Left ventricle myocardium inferior (tissue), 1 donor: ENCODE data around the gene SSNA1. TPM values are rescaled to one million over a fixed set of nuclear protein-coding genes. Genes with fewer than 3 reads are reported as not detected.

Source experiments
- DNase-seq: peaks from one replicate; pipeline ENCODE4 v3.0.0-alpha.2; 2020
- H3K27ac ChIP-seq: fragments of 200-600 bp; replicated peaks from 2 replicates; pipeline ENCODE4 v1.8.0; 2021
- H3K27me3 ChIP-seq: fragments of 200-600 bp; 2 replicates; pipeline ENCODE4 v1.8.0; 2021; ENCODE audit warnings: low read depth
- H3K36me3 ChIP-seq: fragments of 200-600 bp; 2 replicates; pipeline ENCODE4 v1.8.0; 2021
- H3K4me1 ChIP-seq: fragments of 200-600 bp; 2 replicates; pipeline ENCODE4 v1.8.0; 2021
- H3K4me3 ChIP-seq: fragments of 200-600 bp; 2 replicates; pipeline ENCODE4 v1.8.0; 2021; ENCODE audit warnings: mild to moderate bottlenecking, moderate library complexity
- H3K9me3 ChIP-seq: fragments of 200-600 bp; replicated peaks from 2 replicates; pipeline ENCODE4 v1.8.0; 2021
- intact Hi-C: fragments of 100-400 bp; cut with micrococcal nuclease; formaldehyde crosslinking; loops from one replicate; pipeline ENCODE4 v1.11.0; 2022
- total RNA-seq: library from RNA; stranded (reverse); fragmentation: NEBNext Ultra II Directional; extraction: Animal tissue kit (Norgen Biotek cat#: 25700); gene quantifications from one replicate; pipeline ENCODE4 v1.2.1, GENCODE V29; 2021
- TF ChIP-seq, protein P1 (sequence below): fragments of 200-600 bp; IDR thresholded peaks from 2 replicates; pipeline ENCODE4 v1.8.0; 2021; ENCODE audit warnings: antibody characterized with exemption, mild to moderate bottlenecking, borderline replicate concordance
- donor health status: DM: no; HTN: yes; CAD: no; lungs with severe emphysema.

The SSNA1 gene
- total RNA-seq, 1 donor from 2014 or later: 72.3 TPM

DNA sequence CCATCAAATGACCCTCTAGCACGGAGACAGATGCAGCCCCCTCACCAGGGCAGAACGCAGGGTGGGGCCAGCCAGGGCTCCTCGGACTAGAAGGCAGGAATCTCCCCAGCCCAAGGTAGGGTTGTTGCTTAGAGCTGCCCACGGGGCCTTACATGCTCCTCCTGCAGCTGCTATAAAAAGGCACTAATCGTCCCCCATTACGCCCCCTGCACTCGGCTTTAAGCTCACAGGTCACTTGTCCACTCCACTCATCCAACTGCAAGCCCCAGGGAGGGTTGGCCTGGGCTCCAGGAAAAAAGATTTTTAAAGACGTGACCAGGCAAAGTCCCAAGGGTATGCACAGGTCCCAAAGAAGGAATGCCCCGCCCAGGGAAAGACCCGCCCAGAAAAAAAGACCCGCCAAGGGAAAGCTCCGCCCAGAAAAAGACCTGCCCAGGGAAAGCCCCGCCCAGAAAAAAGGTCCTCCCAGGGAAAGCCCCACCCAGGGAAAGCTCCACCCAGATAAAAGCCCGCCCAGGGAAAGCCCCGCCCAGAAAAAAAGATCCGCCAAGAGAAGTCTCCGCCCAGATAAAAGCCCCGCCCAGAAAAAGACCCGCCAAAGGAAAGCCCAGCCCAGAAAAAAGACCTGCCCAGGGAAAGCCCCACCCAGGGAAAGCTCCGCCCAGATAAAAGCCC is 38.4 kb upstream of the SSNA1 start:
- DNase-seq: no peak
- no peaks in the 10 kb centered on the region for H3K4me1 ChIP-seq
- H3K27me3 ChIP-seq: peaks cover 75% of the 10 kb centered on the region
- intact Hi-C loops: no loop called here
- H3K27ac ChIP-seq: no peak overlapping the region
- no peak overlapping the region for H3K4me3 ChIP-seq
- TF ChIP-seq, protein P1, sequence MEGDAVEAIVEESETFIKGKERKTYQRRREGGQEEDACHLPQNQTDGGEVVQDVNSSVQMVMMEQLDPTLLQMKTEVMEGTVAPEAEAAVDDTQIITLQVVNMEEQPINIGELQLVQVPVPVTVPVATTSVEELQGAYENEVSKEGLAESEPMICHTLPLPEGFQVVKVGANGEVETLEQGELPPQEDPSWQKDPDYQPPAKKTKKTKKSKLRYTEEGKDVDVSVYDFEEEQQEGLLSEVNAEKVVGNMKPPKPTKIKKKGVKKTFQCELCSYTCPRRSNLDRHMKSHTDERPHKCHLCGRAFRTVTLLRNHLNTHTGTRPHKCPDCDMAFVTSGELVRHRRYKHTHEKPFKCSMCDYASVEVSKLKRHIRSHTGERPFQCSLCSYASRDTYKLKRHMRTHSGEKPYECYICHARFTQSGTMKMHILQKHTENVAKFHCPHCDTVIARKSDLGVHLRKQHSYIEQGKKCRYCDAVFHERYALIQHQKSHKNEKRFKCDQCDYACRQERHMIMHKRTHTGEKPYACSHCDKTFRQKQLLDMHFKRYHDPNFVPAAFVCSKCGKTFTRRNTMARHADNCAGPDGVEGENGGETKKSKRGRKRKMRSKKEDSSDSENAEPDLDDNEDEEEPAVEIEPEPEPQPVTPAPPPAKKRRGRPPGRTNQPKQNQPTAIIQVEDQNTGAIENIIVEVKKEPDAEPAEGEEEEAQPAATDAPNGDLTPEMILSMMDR: no peak
- no peaks in the 10 kb centered on the region for H3K36me3 ChIP-seq
- H3K9me3 ChIP-seq: no peaks in the 10 kb centered on the region

DNA sequence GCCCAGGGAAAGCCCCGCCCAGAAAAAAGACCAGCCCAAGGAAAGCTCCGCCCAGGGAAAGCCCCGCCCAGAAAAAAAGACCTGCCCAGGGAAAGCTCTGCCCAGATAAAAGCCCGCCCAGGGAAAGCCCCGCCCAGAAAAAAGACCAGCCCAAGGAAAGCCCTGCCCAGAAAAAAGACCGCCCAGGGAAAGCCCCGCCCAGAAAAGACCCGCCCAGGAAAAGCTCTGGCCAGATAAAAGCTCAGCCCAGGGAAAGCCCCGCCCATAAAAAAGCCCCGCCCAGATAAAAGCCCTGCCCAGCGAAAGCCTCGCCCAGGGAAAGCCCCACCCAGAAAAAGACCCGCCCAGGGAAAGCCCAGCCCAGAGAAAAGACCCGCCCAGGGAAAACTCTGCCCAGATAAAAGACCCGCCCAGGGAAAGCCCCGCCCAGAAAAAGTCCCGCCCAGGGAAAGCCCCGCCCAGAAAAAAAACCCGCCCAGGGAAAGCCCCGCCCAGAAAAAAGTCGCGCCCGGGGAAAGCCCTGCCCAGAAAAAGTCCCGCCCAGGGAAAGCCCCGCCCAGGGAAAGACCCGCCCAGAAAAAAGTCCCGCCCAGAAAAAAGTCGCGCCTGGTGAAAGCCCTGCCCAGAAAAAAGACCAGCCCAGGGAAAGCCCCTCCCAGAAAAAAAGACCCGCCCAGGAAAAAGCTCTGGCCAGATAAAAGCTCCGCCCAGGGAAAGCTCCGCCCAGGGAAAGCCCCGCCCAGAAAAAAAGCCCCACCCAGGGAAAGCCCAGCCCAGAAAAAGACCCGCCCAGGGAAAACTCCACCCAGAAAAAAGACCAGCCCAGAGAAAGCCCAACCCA is 37.6 kb upstream of the SSNA1 start:
- peaks cover 78% of the 10 kb centered on the region for H3K27me3 ChIP-seq
- no peak overlapping the region for H3K27ac ChIP-seq
- no peaks in the 10 kb centered on the region for H3K36me3 ChIP-seq
- TF ChIP-seq, protein P1: no peak
- no peaks in the 10 kb centered on the region for H3K4me1 ChIP-seq
- no peak overlapping the region for H3K4me3 ChIP-seq
- intact Hi-C loops: no loop called here
- no peak for DNase-seq
- H3K9me3 ChIP-seq: no peaks in the 10 kb centered on the region

DNA sequence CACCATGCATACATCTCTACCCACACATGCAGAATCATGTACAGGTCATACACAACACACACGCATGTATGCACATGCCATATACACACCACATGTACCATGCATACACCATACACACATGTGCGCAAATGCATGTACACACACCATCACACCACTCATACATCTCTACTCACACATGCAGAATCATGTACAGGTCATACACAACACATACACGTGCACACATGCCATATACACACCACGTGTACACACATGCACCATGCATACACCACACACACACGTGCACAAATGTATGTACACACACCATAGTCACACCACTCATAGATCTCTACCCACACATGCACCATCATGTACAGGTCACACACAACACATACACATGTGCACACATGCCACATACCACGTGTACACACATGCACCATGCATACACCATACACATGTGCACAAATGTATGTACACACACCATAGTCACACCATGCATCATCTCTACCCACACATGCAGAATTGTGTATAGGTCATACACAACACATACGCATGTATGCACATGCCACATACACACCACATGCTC is 35.6 kb upstream of the SSNA1 start:
- intact Hi-C loops: no loop called here
- no peak for DNase-seq
- TF ChIP-seq, protein P1: no peak
- Histone ChIP-seq H3K4me1 (peaks cover 8% of the 10 kb centered on the region), H3K4me3 (no peak overlapping the region), H3K27me3 (peaks cover 78% of the 10 kb centered on the region), H3K36me3 (no peaks in the 10 kb centered on the region), H3K9me3 (no peaks in the 10 kb centered on the region), H3K27ac (no peak overlapping the region)

DNA sequence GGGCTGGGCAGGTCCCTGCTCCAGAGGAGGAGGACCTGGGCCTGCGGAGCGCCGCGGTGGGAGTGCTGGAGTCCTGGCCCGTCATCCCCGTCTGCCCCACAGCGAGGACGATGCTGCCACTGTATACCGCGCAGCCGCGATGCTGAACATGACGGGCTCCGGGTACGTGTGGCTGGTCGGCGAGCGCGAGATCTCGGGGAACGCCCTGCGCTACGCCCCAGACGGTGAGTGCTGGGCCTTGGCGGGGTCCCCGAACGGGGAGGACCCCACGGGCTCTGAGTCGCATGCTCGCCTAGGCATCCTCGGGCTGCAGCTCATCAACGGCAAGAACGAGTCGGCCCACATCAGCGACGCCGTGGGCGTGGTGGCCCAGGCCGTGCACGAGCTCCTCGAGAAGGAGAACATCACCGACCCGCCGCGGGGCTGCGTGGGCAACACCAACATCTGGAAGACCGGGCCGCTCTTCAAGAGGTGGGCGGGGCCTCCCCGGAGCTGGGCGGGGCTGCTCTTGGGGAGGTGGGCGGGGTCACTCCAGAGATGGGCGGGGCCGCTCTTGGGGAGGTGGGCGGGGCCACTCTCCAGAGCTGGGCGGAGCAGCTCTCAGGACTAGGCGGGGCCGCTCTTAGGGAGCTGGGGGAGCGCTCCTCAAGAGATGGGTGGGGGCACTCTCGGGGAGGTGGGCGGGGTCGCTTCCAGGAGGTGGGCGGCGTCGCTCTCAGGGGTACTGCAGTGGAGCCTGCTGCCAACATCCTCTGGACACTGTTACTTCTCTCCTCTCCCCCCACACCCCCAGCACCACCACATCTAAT is 31.7 kb upstream of the SSNA1 start:
- Histone ChIP-seq H3K36me3 (no peaks in the 10 kb centered on the region), H3K27ac (no peak overlapping the region), H3K4me3 (peak overlapping the region; percentile 42), H3K4me1 (peaks cover 9% of the 10 kb centered on the region), H3K9me3 (no peaks in the 10 kb centered on the region), H3K27me3 (peaks cover 94% of the 10 kb centered on the region)
- TF ChIP-seq, protein P1: no peak
- intact Hi-C loops: no loop called here
- DNase-seq: peak; percentile 30
